SU-DHL-6 (cell line): Measurements from ENCODE around the gene PSEN2.

ENCODE experiments used
- H2AFZ ChIP-seq: fragments of 200-600 bp; sonication (generic); 2 replicates; pipeline ENCODE4 v1.6.1; 2014; ENCODE audit warnings: low read depth, mild to moderate bottlenecking, moderate library complexity, mixed read lengths, antibody characterized with exemption, low read length; ENCODE audit not compliant: severe bottlenecking
- H3F3A ChIP-seq: fragments of 200-600 bp; shearing (Covaris generic); 2 replicates; pipeline ENCODE4 v1.6.0; 2016; ENCODE audit warnings: antibody characterized with exemption, mild to moderate bottlenecking; ENCODE audit not compliant: insufficient read depth
- H3K27ac ChIP-seq: fragments of 200-600 bp; sonication (generic); 2 replicates; pipeline ENCODE4 v1.5.1; 2016; ENCODE audit warnings: low read depth, mild to moderate bottlenecking, low read length, moderate library complexity, mixed read lengths
- H3K27me3 ChIP-seq: fragments of 200-600 bp; sonication (generic), shearing (Covaris generic); 2 replicates; pipeline ENCODE4 v1.6.0; 2014; ENCODE audit warnings: mild to moderate bottlenecking, low read length
- H3K36me3 ChIP-seq: fragments of 200-600 bp; sonication (generic); 2 replicates; pipeline ENCODE4 v1.6.1; 2014; ENCODE audit warnings: mild to moderate bottlenecking, low read length, mixed read lengths
- H3K4me2 ChIP-seq: fragments of 300-600, 200-600 bp; shearing (Covaris generic), sonication (generic); 2 replicates; pipeline ENCODE4 v1.6.0; 2014; ENCODE audit warnings: low read length, low read depth, mild to moderate bottlenecking; ENCODE audit not compliant: poor library complexity, severe bottlenecking
- H3K4me3 ChIP-seq: fragments of 200-600 bp; sonication (generic); 2 replicates; pipeline ENCODE4 v1.5.1; 2014; ENCODE audit warnings: antibody characterized with exemption, low read length, mild to moderate bottlenecking, mixed read lengths; ENCODE audit not compliant: insufficient read depth, poor library complexity, severe bottlenecking
- H3K79me2 ChIP-seq: fragments of 200-600 bp; sonication (generic); 2 replicates; pipeline ENCODE4 v1.6.1; 2014; ENCODE audit warnings: mild to moderate bottlenecking, low read length, moderate library complexity; ENCODE audit not compliant: insufficient read depth
- H3K9ac ChIP-seq: fragments of 200-600 bp; sonication (generic); 2 replicates; pipeline ENCODE4 v1.7.0; 2014; ENCODE audit warnings: mild to moderate bottlenecking, low read length
- H3K9me2 ChIP-seq: fragments of 200-600 bp; sonication (generic); replicated peaks from 2 replicates; pipeline ENCODE4 v1.6.1; 2014; ENCODE audit warnings: low read length; ENCODE audit not compliant: insufficient read depth
- H3K9me3 ChIP-seq: fragments of 200-600 bp; sonication (generic); 2 replicates; pipeline ENCODE4 v1.6.1; 2014; ENCODE audit warnings: low read length, mixed read lengths; ENCODE audit not compliant: insufficient read depth
- H4K20me1 ChIP-seq: fragments of 200-600 bp; sonication (generic); 2 replicates; pipeline ENCODE4 v1.6.1; 2014; ENCODE audit warnings: low read depth, mild to moderate bottlenecking, antibody characterized with exemption, low read length, moderate library complexity, mixed read lengths
- CTCF ChIP-seq: fragments of 200-600 bp; sonication (generic); IDR thresholded peaks from one replicate; pipeline ENCODE4 v1.5.1; 2017; ENCODE audit warnings: antibody characterized with exemption, mild to moderate bottlenecking, low read length, moderate library complexity; ENCODE audit not compliant: insufficient read depth, poor library complexity, severe bottlenecking
- EZH2phosphoT487 ChIP-seq: fragments of 200-600 bp; sonication (generic), shearing (Covaris generic); conservative IDR thresholded peaks from 2 replicates; pipeline ENCODE4 v1.6.1; 2018; ENCODE audit warnings: mild to moderate bottlenecking, antibody characterized with exemption, low read length, moderate library complexity, mixed read lengths

The PSEN2 gene

GRCh38 chr1:226890331-226891108 is 20.1 kb downstream of the PSEN2 start:
- no peaks in the 10 kb centered on the region for H3K27me3 ChIP-seq
- H3K36me3 ChIP-seq, result no peaks in the 10 kb centered on the region
- H3K9me2 ChIP-seq, result no peaks in the 10 kb centered on the region
- no peak overlapping the region for H3K9ac ChIP-seq
- H4K20me1 ChIP-seq, result no peaks in the 10 kb centered on the region
- H3K4me3 ChIP-seq, result no peak overlapping the region
- no peak overlapping the region for H3K4me2 ChIP-seq
- H3K79me2 ChIP-seq, result no peaks in the 10 kb centered on the region
- H2AFZ ChIP-seq, result no peak overlapping the region
- no peaks in the 10 kb centered on the region for H3K9me3 ChIP-seq
- no peak overlapping the region for H3K27ac ChIP-seq
- TF ChIP-seq CTCF, result no peak
- TF ChIP-seq EZH2phosphoT487, result no peak
- H3F3A ChIP-seq, result no peaks in the 10 kb centered on the region

GRCh38 chr1:226891346-226891745 is 20.9 kb downstream of the PSEN2 start:
- Histone ChIP-seq H3F3A (no peaks in the 10 kb centered on the region), H3K9me2 (no peaks in the 10 kb centered on the region), H3K4me2 (no peak overlapping the region), H3K4me3 (no peak overlapping the region), H3K27ac (no peak overlapping the region), H3K79me2 (no peaks in the 10 kb centered on the region), H4K20me1 (no peaks in the 10 kb centered on the region), H3K9ac (no peak overlapping the region), H3K9me3 (no peaks in the 10 kb centered on the region), H3K36me3 (no peaks in the 10 kb centered on the region), H2AFZ (no peak overlapping the region), H3K27me3 (no peaks in the 10 kb centered on the region)
- TF ChIP-seq CTCF, result no peak

DNA sequence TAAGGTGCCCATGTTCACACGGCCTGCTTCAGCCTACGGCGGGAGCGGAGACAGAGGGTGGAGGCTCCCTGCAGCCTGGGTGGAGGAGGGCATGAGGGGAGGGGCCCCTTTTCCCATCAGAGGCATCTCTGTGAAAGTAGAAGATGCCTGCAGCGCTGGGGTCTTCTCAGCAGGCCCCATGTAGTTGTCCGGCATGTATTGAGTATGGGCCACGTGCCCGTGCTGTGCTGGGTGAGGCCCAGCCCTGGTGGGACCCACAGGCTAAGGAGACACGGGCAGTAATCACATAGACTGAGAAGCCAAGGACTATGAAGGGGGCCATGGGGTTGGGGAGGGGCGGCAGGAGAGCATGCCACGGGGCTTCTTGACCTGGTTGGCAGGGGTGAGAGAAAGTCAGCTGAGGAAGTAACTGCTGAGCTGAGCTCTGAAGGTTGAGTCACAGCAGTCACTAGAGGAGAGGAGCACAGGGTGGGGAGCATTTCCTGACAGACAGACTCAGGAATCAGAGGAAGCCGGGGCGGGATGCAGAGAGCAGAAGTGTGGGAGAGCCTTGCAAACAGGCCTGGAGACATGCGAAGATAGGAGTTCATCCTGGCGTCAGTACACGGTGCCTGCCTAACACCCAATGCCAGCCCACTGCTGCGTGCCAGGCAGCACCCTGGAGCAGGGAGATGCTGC is 21.6 kb downstream of the PSEN2 start:
- Histone ChIP-seq H3F3A (no peaks in the 10 kb centered on the region), H3K4me2 (no peak overlapping the region), H4K20me1 (no peaks in the 10 kb centered on the region), H3K79me2 (no peaks in the 10 kb centered on the region), H3K27me3 (no peaks in the 10 kb centered on the region), H3K9me2 (no peaks in the 10 kb centered on the region), H3K27ac (no peak overlapping the region), H3K36me3 (no peaks in the 10 kb centered on the region), H3K9ac (no peak overlapping the region), H3K4me3 (no peak overlapping the region), H3K9me3 (no peaks in the 10 kb centered on the region), H2AFZ (no peak overlapping the region)
- TF ChIP-seq EZH2phosphoT487, result no peak
- no peak for TF ChIP-seq CTCF
